Adipocyte (in vitro differentiated cells): Measurements from ENCODE around the gene SYCE3.
"Not testable (repeated sequence)": the region's sequence is repeated elsewhere in the genome, so short reads cannot be mapped to it uniquely, and the experiment has no call there.

Experiments
- DNase-seq: peaks from one replicate; pipeline ENCODE4 v3.0.0-alpha.2; 2015; ENCODE audit warnings: low read depth
- H3K27me3 ChIP-seq: replicated peaks from 2 replicates; pipeline ENCODE4 v1.7.0; 2013; ENCODE audit warnings: mild to moderate bottlenecking, low read length, moderate library complexity; ENCODE audit not compliant: control insufficient read depth, insufficient read depth
- H3K36me3 ChIP-seq: 2 replicates; pipeline ENCODE4 v1.7.0; 2013; ENCODE audit warnings: low read length, mild to moderate bottlenecking, moderate library complexity; ENCODE audit not compliant: control insufficient read depth, insufficient read depth, severe bottlenecking
- H3K4me1 ChIP-seq: 2 replicates; pipeline ENCODE4 v1.7.0; 2013; ENCODE audit warnings: mild to moderate bottlenecking, low read length, moderate library complexity; ENCODE audit not compliant: control insufficient read depth, insufficient read depth
- H3K4me3 ChIP-seq: 2 replicates; pipeline ENCODE4 v1.7.0; 2013; ENCODE audit warnings: mild to moderate bottlenecking, low read length, moderate library complexity
- H3K9ac ChIP-seq: 2 replicates; pipeline ENCODE4 v1.7.0; 2013; ENCODE audit warnings: mild to moderate bottlenecking, low read length, moderate library complexity
- H3K9me3 ChIP-seq: 2 replicates; pipeline ENCODE4 v1.7.0; 2013; ENCODE audit warnings: mild to moderate bottlenecking, low read length, moderate library complexity; ENCODE audit not compliant: control insufficient read depth

SYCE3 gene

GRCh38 chr22:50520826-50521453 lies 41.8 kb downstream of the SYCE3 start:
- DNase-seq = no peak
- peaks cover 46% of the 10 kb centered on the region for H3K36me3 ChIP-seq
- no peaks in the 10 kb centered on the region for H3K9me3 ChIP-seq
- peaks cover 10% of the 10 kb centered on the region for H3K4me1 ChIP-seq
- no peak overlapping the region for H3K4me3 ChIP-seq
- H3K27me3 ChIP-seq = no peaks in the 10 kb centered on the region
- H3K9ac ChIP-seq = no peak overlapping the region

- H3K27me3 ChIP-seq, H3K9ac ChIP-seq, H3K4me3 ChIP-seq, H3K9me3 ChIP-seq, DNase-seq: not testable (repeated sequence)
- peaks cover 10% of the 10 kb centered on the region for H3K4me1 ChIP-seq
- peaks cover 46% of the 10 kb centered on the region for H3K36me3 ChIP-seq
These were observed 42.5 kb downstream of the SYCE3 start for GRCh38 chr22:50520184-50520583.

GRCh38 chr22:50519151-50519550 lies 43.6 kb downstream of the SYCE3 start:
- H3K36me3 ChIP-seq = peaks cover 46% of the 10 kb centered on the region

GRCh38 chr22:50518606-50519005 lies 44.1 kb downstream of the SYCE3 start:
- Histone ChIP-seq H3K4me1 (no peaks in the 10 kb centered on the region), H3K9me3 (no peaks in the 10 kb centered on the region), H3K4me3 (no peak overlapping the region), H3K27me3 (no peaks in the 10 kb centered on the region), H3K36me3 (peaks cover 44% of the 10 kb centered on the region), H3K9ac (no peak overlapping the region)
- DNase-seq = no peak

More at GRCh38 chr22:50519151-50519550, 43.6 kb downstream of the SYCE3 start:
- peaks cover 4% of the 10 kb centered on the region for H3K4me1 ChIP-seq
- no peaks in the 10 kb centered on the region for H3K9me3 ChIP-seq
- no peak overlapping the region for H3K4me3 ChIP-seq
- no peak for DNase-seq
- no peaks in the 10 kb centered on the region for H3K27me3 ChIP-seq
- no peak overlapping the region for H3K9ac ChIP-seq

GRCh38 chr22:50517495-50518260 lies 45.0 kb downstream of the SYCE3 start:
- Histone ChIP-seq H3K27me3 (no peaks in the 10 kb centered on the region), H3K9me3 (no peaks in the 10 kb centered on the region), H3K36me3 (peaks cover 35% of the 10 kb centered on the region), H3K9ac (no peak overlapping the region), H3K4me3 (no peak overlapping the region), H3K4me1 (no peaks in the 10 kb centered on the region)
- no peak for DNase-seq

GRCh38 chr22:50516891-50517290 lies 45.8 kb downstream of the SYCE3 start:
- Histone ChIP-seq H3K27me3 (no peaks in the 10 kb centered on the region), H3K4me1 (no peaks in the 10 kb centered on the region), H3K9me3 (no peaks in the 10 kb centered on the region), H3K36me3 (peaks cover 31% of the 10 kb centered on the region), H3K4me3 (no peak overlapping the region), H3K9ac (no peak overlapping the region)
- DNase-seq = no peak

GRCh38 chr22:50516068-50516467 lies 46.7 kb downstream of the SYCE3 start:
- Histone ChIP-seq H3K4me3 (no peak overlapping the region), H3K9ac (no peak overlapping the region), H3K27me3 (no peaks in the 10 kb centered on the region), H3K36me3 (peaks cover 26% of the 10 kb centered on the region), H3K4me1 (no peaks in the 10 kb centered on the region), H3K9me3 (no peaks in the 10 kb centered on the region)
- DNase-seq = no peak

- Histone ChIP-seq H3K9ac (no peak overlapping the region), H3K36me3 (peaks cover 10% of the 10 kb centered on the region), H3K4me3 (no peak overlapping the region), H3K4me1 (peaks cover 10% of the 10 kb centered on the region), H3K27me3 (no peaks in the 10 kb centered on the region), H3K9me3 (no peaks in the 10 kb centered on the region)
- DNase-seq = no peak
These were observed 49.5 kb downstream of the SYCE3 start for GRCh38 chr22:50513175-50513574.

GRCh38 chr22:50508897-50509296 lies 53.8 kb downstream of the SYCE3 start:
- H3K36me3 ChIP-seq = peaks cover 15% of the 10 kb centered on the region
- peak overlapping the region; percentile 87 for H3K9ac ChIP-seq
- DNase-seq = no peak
- no peaks in the 10 kb centered on the region for H3K9me3 ChIP-seq
- no peaks in the 10 kb centered on the region for H3K27me3 ChIP-seq
- peak overlapping the region; percentile 94 for H3K4me3 ChIP-seq
- H3K4me1 ChIP-seq = peaks cover 15% of the 10 kb centered on the region

GRCh38 chr22:50507991-50508884 lies 54.5 kb downstream of the SYCE3 start, which contains the start of gene NCAPH2:
Gene NCAPH2, plus strand, starts transcription at chr22:50508224. Its CDS starts 114 bp downstream, at chr22:50508338.
- no peaks in the 10 kb centered on the region for H3K9me3 ChIP-seq
- H3K9ac ChIP-seq = peak within 1 kb of the TSS; percentile 96
- H3K36me3 ChIP-seq = peaks cover 16% of the 10 kb centered on the region
- peak within 1 kb of the TSS; percentile 94 for H3K4me3 ChIP-seq
- H3K4me1 ChIP-seq = peaks cover 15% of the 10 kb centered on the region
- H3K27me3 ChIP-seq = no peaks in the 10 kb centered on the region
- DNase-seq = peak; percentile 99
